Measurements from ENCODE around the gene C4orf50.

The C4orf50 gene

DNA sequence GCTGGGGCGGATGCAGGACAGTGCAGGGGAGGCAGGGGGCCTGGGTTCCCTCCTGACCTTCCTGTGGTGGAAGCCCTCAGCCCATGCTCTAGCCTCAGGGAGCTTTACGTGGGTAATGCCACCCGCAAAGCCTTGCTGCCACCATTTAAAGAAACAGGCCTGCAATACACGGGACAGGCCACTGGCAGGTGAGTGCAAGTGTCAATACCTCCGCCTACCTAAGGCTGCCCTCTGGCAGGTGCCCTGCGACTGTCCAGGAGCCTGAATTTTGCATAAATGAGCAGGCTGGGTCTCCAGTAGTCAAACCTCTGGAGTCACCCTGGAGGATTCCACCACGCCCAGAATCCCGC lies 131.2 kb downstream of the C4orf50 start:
- FAIRE-seq (no peak), DNase-seq (ENCODE audit: insufficient read length, low spot score) (no peak)
- TF ChIP-seq POLR2A (IDR thresholded peaks at IDR 0.05; ENCODE audit: low read depth, low read length) = no peak

- DNase-seq (ENCODE audit: insufficient read length, low spot score) (no peak), FAIRE-seq (no peak)
- no peak for TF ChIP-seq POLR2A (IDR thresholded peaks at IDR 0.05; ENCODE audit: low read depth, low read length)
Measured at GRCh38 chr4:5885733-5886132, 132.5 kb downstream of the C4orf50 start.

GRCh38 chr4:5884796-5885195 lies 133.4 kb downstream of the C4orf50 start:
- no peak for TF ChIP-seq POLR2A (IDR thresholded peaks at IDR 0.05; ENCODE audit: low read depth, low read length)
- FAIRE-seq (no peak), DNase-seq (ENCODE audit: insufficient read length, low spot score) (no peak)

GRCh38 chr4:5883916-5884315 lies 134.3 kb downstream of the C4orf50 start:
- DNase-seq (ENCODE audit: insufficient read length, low spot score) (no peak), FAIRE-seq (no peak)
- no peak for TF ChIP-seq POLR2A (IDR thresholded peaks at IDR 0.05; ENCODE audit: low read depth, low read length)

DNA sequence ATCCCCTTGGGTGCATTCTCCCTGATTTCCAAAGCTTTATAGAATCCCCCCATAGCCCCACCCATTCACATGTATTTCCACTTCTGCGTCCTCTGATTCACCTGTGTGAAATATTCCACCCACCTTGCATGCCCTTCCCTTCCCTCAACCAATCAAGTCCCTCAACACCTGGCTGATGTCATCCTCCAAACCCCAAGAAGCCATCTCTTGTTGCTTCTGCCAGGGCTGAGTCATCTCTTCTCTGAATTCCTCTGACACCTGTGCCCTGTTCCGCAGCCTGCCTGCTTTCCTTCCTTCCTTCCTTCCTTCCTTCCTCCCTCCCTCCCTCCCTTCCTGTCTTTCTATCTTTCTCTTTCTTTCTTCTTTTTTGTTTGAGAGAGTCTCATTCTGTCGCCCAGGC lies 135.3 kb downstream of the C4orf50 start:
- FAIRE-seq = no peak
- no peak for DNase-seq (ENCODE audit: insufficient read length, low spot score)
- no peak for TF ChIP-seq POLR2A (IDR thresholded peaks at IDR 0.05; ENCODE audit: low read depth, low read length)

DNA sequence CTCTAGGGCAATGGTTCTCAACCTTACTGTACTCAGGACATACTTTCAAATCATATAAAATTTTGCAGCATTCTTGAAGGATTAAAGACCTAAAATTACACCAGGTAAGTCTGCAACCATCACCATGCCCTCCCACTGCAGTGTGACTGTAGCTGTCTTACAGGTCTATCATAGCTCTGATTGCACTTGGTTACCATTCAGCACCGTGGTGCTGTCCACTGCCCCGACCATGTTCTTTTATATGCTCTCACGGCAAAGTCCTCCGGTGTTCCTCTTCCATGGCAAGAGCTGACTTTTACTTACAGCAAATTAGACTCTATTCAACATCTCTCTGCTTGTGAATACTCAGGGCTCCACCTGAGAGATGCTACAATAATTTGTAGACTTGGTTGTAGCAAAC lies 136.9 kb downstream of the C4orf50 start:
- no peak for TF ChIP-seq POLR2A (IDR thresholded peaks at IDR 0.05; ENCODE audit: low read depth, low read length)
- FAIRE-seq = no peak
- DNase-seq (ENCODE audit: insufficient read length, low spot score) = no peak

DNA sequence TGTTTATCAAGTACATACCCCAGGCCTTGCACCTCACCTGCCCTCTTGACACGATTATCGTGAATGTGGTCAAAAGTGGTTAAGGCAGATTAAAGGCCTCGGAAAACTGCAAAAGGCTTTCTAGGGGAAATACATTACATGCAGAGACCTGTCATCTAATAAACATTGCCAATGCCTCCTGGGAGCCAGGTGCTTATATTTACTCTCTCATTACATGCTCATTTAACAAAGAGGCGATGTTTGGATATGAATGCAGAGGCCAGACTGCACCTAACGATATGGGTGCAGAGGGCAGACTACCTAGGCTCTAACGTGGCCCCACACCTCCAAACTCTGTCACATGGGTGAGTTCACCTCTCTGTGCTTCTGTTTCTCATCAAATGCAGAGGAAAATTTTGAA lies 139.9 kb downstream of the C4orf50 start:
- no peak for FAIRE-seq
- TF ChIP-seq POLR2A (IDR thresholded peaks at IDR 0.05; ENCODE audit: low read depth, low read length) = no peak
- DNase-seq (ENCODE audit: insufficient read length, low spot score) = no peak

- no peak for DNase-seq (ENCODE audit: insufficient read length, low spot score)
- TF ChIP-seq POLR2A (IDR thresholded peaks at IDR 0.05; ENCODE audit: low read depth, low read length) = no peak
- FAIRE-seq = no peak
Measured at GRCh38 chr4:5877392-5877791, 140.8 kb downstream of the C4orf50 start.

GRCh38 chr4:5874811-5875449 lies 143.3 kb downstream of the C4orf50 start:
- no peak for DNase-seq (ENCODE audit: insufficient read length, low spot score)
- TF ChIP-seq POLR2A (IDR thresholded peaks at IDR 0.05; ENCODE audit: low read depth, low read length) = no peak
- FAIRE-seq = no peak

DNA sequence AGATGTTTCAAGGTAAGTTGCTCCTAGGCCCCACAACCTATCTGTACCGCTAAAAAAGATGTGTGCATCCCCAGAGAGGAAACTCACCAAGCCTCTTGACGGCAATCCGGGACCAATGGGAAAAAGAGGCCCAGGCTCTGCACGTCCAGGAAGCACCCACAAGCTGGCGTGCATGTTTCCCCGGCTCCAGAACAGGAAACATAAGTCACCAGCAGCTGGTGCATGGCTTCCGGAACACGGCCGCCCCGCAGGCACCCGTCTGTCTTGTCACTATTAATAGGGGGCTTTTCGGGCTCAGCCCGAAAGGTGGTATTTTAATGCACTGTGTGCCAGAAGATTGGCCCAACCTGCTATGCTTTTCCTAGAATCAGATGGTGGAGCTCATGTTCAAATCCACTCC lies 147.5 kb downstream of the C4orf50 start:
- no peak for TF ChIP-seq POLR2A (IDR thresholded peaks at IDR 0.05; ENCODE audit: low read depth, low read length)
- DNase-seq (ENCODE audit: insufficient read length, low spot score) (no peak), FAIRE-seq (no peak)

DNA sequence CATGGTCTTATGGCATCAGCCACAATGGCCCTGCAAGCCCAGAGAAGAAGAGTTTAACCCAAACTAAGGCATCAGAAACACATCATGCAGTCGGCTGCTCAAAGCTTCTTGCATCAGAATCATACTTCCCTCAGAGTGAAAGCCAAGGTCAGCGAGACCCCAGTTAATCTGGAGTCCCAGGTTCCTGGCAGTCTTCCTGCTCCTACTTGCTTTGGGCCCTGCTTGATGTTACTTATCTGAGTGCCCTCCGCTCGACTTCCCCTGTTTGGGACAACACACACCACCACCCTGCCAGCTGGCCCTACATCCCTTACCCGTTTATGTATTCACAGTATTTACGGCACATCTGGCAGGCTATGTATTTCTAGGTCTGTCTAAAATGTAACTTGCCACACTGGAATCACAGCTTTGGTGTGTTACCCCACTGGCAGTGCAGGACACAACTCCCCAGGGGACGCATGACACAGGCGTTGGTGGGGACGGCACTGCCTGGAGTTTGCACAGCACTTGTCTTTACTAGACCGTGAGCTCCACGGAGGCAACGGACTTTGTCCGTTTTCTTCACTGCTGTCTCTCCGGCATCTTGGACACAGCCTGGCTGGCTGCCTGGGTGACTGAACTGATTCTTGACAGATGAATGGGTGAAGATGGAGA lies 148.1 kb downstream of the C4orf50 start:
- TF ChIP-seq POLR2A (IDR thresholded peaks at IDR 0.05; ENCODE audit: low read depth, low read length) = no peak
- DNase-seq (ENCODE audit: insufficient read length, low spot score) = no peak
- no peak for FAIRE-seq

DNA sequence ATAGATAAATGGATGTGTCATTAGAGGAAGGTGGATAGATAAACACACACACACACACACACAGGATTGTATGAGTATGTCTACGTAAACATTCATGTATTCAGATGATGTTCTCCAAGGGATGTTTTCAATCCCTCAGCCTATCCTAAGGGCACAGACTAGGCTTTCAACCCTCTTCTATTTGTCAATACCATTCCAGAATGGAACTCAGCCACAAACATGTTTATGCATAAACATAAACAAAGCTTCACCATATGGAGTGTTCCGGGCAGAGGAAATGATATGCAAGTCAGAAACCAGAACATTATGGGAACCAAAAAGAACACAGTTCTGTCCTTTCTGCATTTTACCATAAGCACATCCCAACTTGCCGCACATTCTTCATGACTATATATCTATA lies 150.4 kb downstream of the C4orf50 start:
- no peak for TF ChIP-seq POLR2A (IDR thresholded peaks at IDR 0.05; ENCODE audit: low read depth, low read length)
- DNase-seq (ENCODE audit: insufficient read length, low spot score) (no peak), FAIRE-seq (no peak)

DNA sequence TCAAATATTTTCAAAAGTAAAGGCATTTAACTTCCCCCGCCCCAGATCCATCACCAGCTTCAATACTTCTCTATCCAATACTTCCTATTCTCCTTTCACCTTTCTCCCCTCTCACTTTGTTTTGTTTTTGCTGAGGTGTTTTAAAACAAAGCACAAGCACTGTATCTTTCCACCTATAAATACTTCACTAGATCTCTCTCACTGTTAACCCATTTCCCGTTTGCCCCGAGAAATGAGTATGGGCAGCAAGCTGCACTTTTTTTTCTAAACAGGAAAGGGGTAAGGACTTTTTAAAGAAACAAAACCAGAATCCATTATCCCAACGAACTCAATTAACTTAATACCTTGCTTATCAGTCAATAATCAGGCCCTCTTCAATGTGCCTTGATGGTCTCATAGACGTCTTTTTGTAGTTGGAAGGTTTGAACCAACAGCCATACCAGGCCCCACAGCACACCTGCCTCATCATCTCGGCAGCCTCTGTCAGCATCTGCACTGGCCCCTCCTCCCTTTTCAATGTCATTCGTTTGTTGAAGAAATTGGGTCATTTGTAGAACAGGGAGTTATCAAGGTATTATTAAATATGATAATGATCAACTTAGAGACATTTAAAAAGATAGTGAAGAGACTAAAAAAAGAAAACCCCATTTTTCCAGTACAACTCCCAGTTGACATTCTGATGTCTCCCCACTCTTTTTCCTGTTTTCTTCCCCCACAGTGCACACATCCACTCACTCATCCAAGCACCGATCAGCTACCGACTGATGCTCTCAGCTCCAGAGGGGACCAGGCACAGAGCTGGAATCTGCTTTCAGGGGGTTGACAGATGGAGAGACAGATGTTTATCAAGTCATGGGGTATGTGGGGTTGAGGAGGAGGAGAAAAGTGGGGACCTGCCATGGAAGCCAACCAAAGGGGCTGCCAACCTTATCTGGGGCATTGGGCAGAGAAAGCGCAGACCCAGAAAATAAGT lies 151.1 kb downstream of the C4orf50 start:
- TF ChIP-seq POLR2A (IDR thresholded peaks at IDR 0.05; ENCODE audit: low read depth, low read length) = no peak
- FAIRE-seq (no peak), DNase-seq (ENCODE audit: insufficient read length, low spot score) (no peak)

GRCh38 chr4:5865896-5866599 lies 152.2 kb downstream of the C4orf50 start:
- no peak for FAIRE-seq
- TF ChIP-seq POLR2A (IDR thresholded peaks at IDR 0.05; ENCODE audit: low read depth, low read length) = no peak
- DNase-seq (ENCODE audit: insufficient read length, low spot score) = no peak
